Stimulated activated naive CD8-positive, alpha-beta T cell treated with anti-CD3 and anti-CD28 coated beads, Interleukin-15, amount 100 ng/mL, for 72 hours (primary cell): ENCODE measurements around the gene LPAR3.
A peak's percentile ranks its signal among the peaks of the same experiment; 100 is the strongest.

ENCODE experiments used
- ATAC-seq: fragments of 150-1000 bp; cut with Tn5 transposase; 2 replicates; pipeline ENCODE4 v1.10.0; 2021; ENCODE audit warnings: mild to moderate bottlenecking, moderate library complexity
- DNase-seq, 2 donors: peaks; one replicate each; pipeline ENCODE4 v3.0.0; 2021 to 2022
- H3K27ac Mint-ChIP-seq, 2 donors: one replicate each; pipeline ENCODE4 v1.8.0; 2022; ENCODE audit warnings: mild to moderate bottlenecking in 2 of 2, mixed read lengths in 2 of 2, moderate library complexity in 2 of 2
- H3K27me3 Mint-ChIP-seq: one replicate; pipeline ENCODE4 v1.8.0; 2022; ENCODE audit warnings: mixed read lengths
- H3K4me1 Mint-ChIP-seq: one replicate; pipeline ENCODE4 v1.8.0; 2022; ENCODE audit warnings: mild to moderate bottlenecking, mixed read lengths
- H3K4me3 Mint-ChIP-seq, 2 donors: one replicate each; pipeline ENCODE4 v1.8.0; 2022; ENCODE audit warnings: mild to moderate bottlenecking in 2 of 2, mixed read lengths in 2 of 2, moderate library complexity in 1 of 2
- H3K9me3 Mint-ChIP-seq, 2 donors: one replicate each; pipeline ENCODE4 v1.8.0; 2022; ENCODE audit warnings: mixed read lengths in 2 of 2

LPAR3 gene

GRCh38 chr1:84892705-84893618 lies at the start of gene LPAR3:
Gene LPAR3 (minus strand): TSS chr1:84893206. CDS start chr1:84866120, 27,086 bp downstream.
- DNase-seq: peak; percentile 10 to 25
- H3K27me3 Mint-ChIP-seq: peaks cover 43% of the 10 kb centered on the region
- peaks cover 32% of the 10 kb centered on the region for H3K4me1 Mint-ChIP-seq
- peak; percentile 68 for ATAC-seq
- no peaks in the 10 kb centered on the region for H3K9me3 Mint-ChIP-seq
- H3K4me3 Mint-ChIP-seq: peak within 1 kb of the TSS; percentile 76 to 84
- H3K27ac Mint-ChIP-seq: no peak within 1 kb of the TSS

GRCh38 chr1:84941843-84942242 lies 48.8 kb upstream of the LPAR3 start:
- H3K9me3 Mint-ChIP-seq: no peaks in the 10 kb centered on the region
- H3K4me1 Mint-ChIP-seq: peaks cover 24% of the 10 kb centered on the region
- no peak overlapping the region for H3K4me3 Mint-ChIP-seq
- H3K27ac Mint-ChIP-seq: no peak overlapping the region
- DNase-seq: no peak
- no peaks in the 10 kb centered on the region for H3K27me3 Mint-ChIP-seq
- ATAC-seq: no peak

- Mint-ChIP-seq H3K9me3 (no peaks in the 10 kb centered on the region), H3K4me3 (no peak overlapping the region), H3K27me3 (no peaks in the 10 kb centered on the region), H3K27ac (no peak overlapping the region), H3K4me1 (peaks cover 15% of the 10 kb centered on the region)
- DNase-seq (no peak), ATAC-seq (no peak)
These were observed 47.5 kb upstream of the LPAR3 start for GRCh38 chr1:84940481-84940880.

- DNase-seq: no peak
- peaks cover 8% of the 10 kb centered on the region for H3K4me1 Mint-ChIP-seq
- no peak for ATAC-seq
- H3K9me3 Mint-ChIP-seq: no peaks in the 10 kb centered on the region
- H3K27me3 Mint-ChIP-seq: no peaks in the 10 kb centered on the region
- no peak overlapping the region for H3K27ac Mint-ChIP-seq
- no peak overlapping the region for H3K4me3 Mint-ChIP-seq
These were observed 46.8 kb upstream of the LPAR3 start for GRCh38 chr1:84939761-84940160.

GRCh38 chr1:84939151-84939550 lies 46.1 kb upstream of the LPAR3 start:
- no peak for DNase-seq
- ATAC-seq: no peak
- H3K4me1 Mint-ChIP-seq: peaks cover 2% of the 10 kb centered on the region
- H3K4me3 Mint-ChIP-seq: no peak overlapping the region
- H3K27me3 Mint-ChIP-seq: no peaks in the 10 kb centered on the region
- no peaks in the 10 kb centered on the region for H3K9me3 Mint-ChIP-seq
- H3K27ac Mint-ChIP-seq: no peak overlapping the region

GRCh38 chr1:84936116-84936810 lies 43.3 kb upstream of the LPAR3 start:
- DNase-seq: peak; percentile 13 to 24
- Mint-ChIP-seq H3K27me3 (no peaks in the 10 kb centered on the region), H3K4me1 (no peaks in the 10 kb centered on the region), H3K9me3 (no peaks in the 10 kb centered on the region), H3K4me3 (no peak overlapping the region), H3K27ac (no peak overlapping the region)
- no peak for ATAC-seq

GRCh38 chr1:84933011-84933611 lies 40.1 kb upstream of the LPAR3 start:
- Mint-ChIP-seq H3K27me3 (no peaks in the 10 kb centered on the region), H3K9me3 (no peaks in the 10 kb centered on the region)
- no peak for ATAC-seq

GRCh38 chr1:84930831-84931230 lies 37.8 kb upstream of the LPAR3 start:
- H3K9me3 Mint-ChIP-seq: no peaks in the 10 kb centered on the region
- ATAC-seq (no peak), DNase-seq (no peak)
- peaks cover 26% of the 10 kb centered on the region for H3K4me1 Mint-ChIP-seq
- H3K27ac Mint-ChIP-seq: peak overlapping the region in 1 of 2 donors; percentile 62
- H3K27me3 Mint-ChIP-seq: no peaks in the 10 kb centered on the region
- no peak overlapping the region for H3K4me3 Mint-ChIP-seq

More at GRCh38 chr1:84933011-84933611, 40.1 kb upstream of the LPAR3 start:
- no peak for DNase-seq
- Mint-ChIP-seq H3K27ac (no peak overlapping the region), H3K4me3 (no peak overlapping the region), H3K4me1 (peaks cover 26% of the 10 kb centered on the region)

- no peaks in the 10 kb centered on the region for H3K9me3 Mint-ChIP-seq
- H3K4me1 Mint-ChIP-seq: peaks cover 26% of the 10 kb centered on the region
- H3K27ac Mint-ChIP-seq: peak overlapping the region in 1 of 2 donors; percentile 62
- no peak for ATAC-seq
- no peak overlapping the region for H3K4me3 Mint-ChIP-seq
- no peak for DNase-seq
- no peaks in the 10 kb centered on the region for H3K27me3 Mint-ChIP-seq
These were observed 37.3 kb upstream of the LPAR3 start for GRCh38 chr1:84930329-84930728.

GRCh38 chr1:84929581-84929980 lies 36.6 kb upstream of the LPAR3 start:
- H3K27ac Mint-ChIP-seq: no peak overlapping the region
- no peaks in the 10 kb centered on the region for H3K9me3 Mint-ChIP-seq
- H3K27me3 Mint-ChIP-seq: no peaks in the 10 kb centered on the region
- ATAC-seq: no peak
- DNase-seq: no peak
- H3K4me3 Mint-ChIP-seq: no peak overlapping the region
- peaks cover 26% of the 10 kb centered on the region for H3K4me1 Mint-ChIP-seq

GRCh38 chr1:84928979-84929378 lies 36.0 kb upstream of the LPAR3 start:
- no peak overlapping the region for H3K4me3 Mint-ChIP-seq
- DNase-seq (no peak), ATAC-seq (no peak)
- no peaks in the 10 kb centered on the region for H3K9me3 Mint-ChIP-seq
- no peaks in the 10 kb centered on the region for H3K27me3 Mint-ChIP-seq
- peaks cover 26% of the 10 kb centered on the region for H3K4me1 Mint-ChIP-seq
- no peak overlapping the region for H3K27ac Mint-ChIP-seq

- no peak for DNase-seq
- H3K27me3 Mint-ChIP-seq: no peaks in the 10 kb centered on the region
- no peaks in the 10 kb centered on the region for H3K4me1 Mint-ChIP-seq
- no peak overlapping the region for H3K4me3 Mint-ChIP-seq
- no peak for ATAC-seq
- H3K27ac Mint-ChIP-seq: no peak overlapping the region
- no peaks in the 10 kb centered on the region for H3K9me3 Mint-ChIP-seq
These were observed 30.3 kb upstream of the LPAR3 start for GRCh38 chr1:84923317-84923716.

- Mint-ChIP-seq H3K9me3 (no peaks in the 10 kb centered on the region), H3K4me1 (no peaks in the 10 kb centered on the region), H3K27me3 (no peaks in the 10 kb centered on the region), H3K27ac (no peak overlapping the region), H3K4me3 (no peak overlapping the region)
- ATAC-seq (no peak), DNase-seq (no peak)
These were observed 27.2 kb upstream of the LPAR3 start for GRCh38 chr1:84920159-84920558.

GRCh38 chr1:84919461-84919970 lies 26.5 kb upstream of the LPAR3 start:
- H3K4me3 Mint-ChIP-seq: no peak overlapping the region
- H3K27ac Mint-ChIP-seq: no peak overlapping the region
- no peaks in the 10 kb centered on the region for H3K27me3 Mint-ChIP-seq
- no peaks in the 10 kb centered on the region for H3K4me1 Mint-ChIP-seq
- no peaks in the 10 kb centered on the region for H3K9me3 Mint-ChIP-seq
- ATAC-seq: no peak
- DNase-seq: no peak

GRCh38 chr1:84918726-84919336 lies 25.8 kb upstream of the LPAR3 start:
- ATAC-seq: no peak
- no peaks in the 10 kb centered on the region for H3K9me3 Mint-ChIP-seq
- no peak overlapping the region for H3K4me3 Mint-ChIP-seq
- no peaks in the 10 kb centered on the region for H3K4me1 Mint-ChIP-seq
- DNase-seq: no peak
- no peak overlapping the region for H3K27ac Mint-ChIP-seq
- no peaks in the 10 kb centered on the region for H3K27me3 Mint-ChIP-seq
